ENCODE measurements around the gene RNASEH2C. TPM values are rescaled to one million over a fixed set of nuclear protein-coding genes. Genes with fewer than 3 reads are reported as not detected.
"Not testable (repeated sequence)": the region's sequence is repeated elsewhere in the genome, so short reads cannot be mapped to it uniquely, and the experiment has no call there.

RNASEH2C gene
- total RNA-seq, 1 donor from 2014 or later: 42.5 TPM

- Histone ChIP-seq H3K27me3 (no peaks in the 10 kb centered on the region), H3K9me3 (no peaks in the 10 kb centered on the region), H3K36me3 (peaks cover 43% of the 10 kb centered on the region), H3K27ac (peak within 1 kb of the TSS; percentile 98), H3K4me1 (peaks cover 10% of the 10 kb centered on the region), H3K4me3 (peak within 1 kb of the TSS; percentile 65)
- intact Hi-C loops (cut with DNase I): loop anchor here (10.0 kb wide), 1 partner anchor 103 kb away; no protein-coding TSS in a partner anchor
- ATAC-seq (peak; percentile 91), DNase-seq (peak; percentile 99)
- TF ChIP-seq CTCF (IDR thresholded peaks at IDR 0.05): peak; percentile 96
Observed at GRCh38 chr11:65711785-65712632, 8.6 kb downstream of the RNASEH2C start, which contains the start of gene KAT5. TSS of gene KAT5 (plus strand) at chr11:65712252. CDS start at chr11:65712268, 16 bp downstream.

GRCh38 chr11:65710421-65710820 lies 10.2 kb downstream of the RNASEH2C start:
- DNase-seq: no peak
- Histone ChIP-seq H3K27me3 (no peaks in the 10 kb centered on the region), H3K9me3 (no peaks in the 10 kb centered on the region), H3K27ac (no peak overlapping the region), H3K36me3 (peaks cover 27% of the 10 kb centered on the region), H3K4me3 (no peak overlapping the region), H3K4me1 (peaks cover 14% of the 10 kb centered on the region)
- intact Hi-C loops (cut with DNase I): loop anchor here (10.0 kb wide), 1 partner anchor 104 kb away; no protein-coding TSS in a partner anchor
- ATAC-seq: no peak
- TF ChIP-seq CTCF (IDR thresholded peaks at IDR 0.05): no peak

- Histone ChIP-seq H3K9me3 (no peaks in the 10 kb centered on the region), H3K27me3 (no peaks in the 10 kb centered on the region), H3K4me1 (peaks cover 14% of the 10 kb centered on the region), H3K36me3 (peaks cover 20% of the 10 kb centered on the region), H3K4me3 (no peak overlapping the region), H3K27ac (no peak overlapping the region)
- ATAC-seq: no peak
- no peak for DNase-seq
- intact Hi-C loops (cut with DNase I): loop anchor here (10.0 kb wide), 1 partner anchor 105 kb away; no protein-coding TSS in a partner anchor
- TF ChIP-seq CTCF (IDR thresholded peaks at IDR 0.05): no peak
Observed at GRCh38 chr11:65709661-65710060, 10.9 kb downstream of the RNASEH2C start.

- Histone ChIP-seq H3K4me1 (peaks cover 14% of the 10 kb centered on the region), H3K27ac (no peak overlapping the region), H3K4me3 (no peak overlapping the region), H3K9me3 (no peaks in the 10 kb centered on the region), H3K27me3 (no peaks in the 10 kb centered on the region), H3K36me3 (peaks cover 7% of the 10 kb centered on the region)
- ATAC-seq (no peak), DNase-seq (no peak)
- intact Hi-C loops (cut with DNase I): no loop called here
- TF ChIP-seq CTCF (IDR thresholded peaks at IDR 0.05): no peak
Observed at GRCh38 chr11:65708451-65708850, 12.1 kb downstream of the RNASEH2C start.

- DNase-seq; H3K36me3 ChIP-seq; ATAC-seq; intact Hi-C loops (cut with DNase I); H3K4me3 ChIP-seq; H3K27me3 ChIP-seq; H3K4me1 ChIP-seq; H3K27ac ChIP-seq; H3K9me3 ChIP-seq: not testable (repeated sequence)
Observed at GRCh38 chr11:65707002-65707401, 13.6 kb downstream of the RNASEH2C start.

- H3K4me1 ChIP-seq; H3K27me3 ChIP-seq; H3K36me3 ChIP-seq; H3K9me3 ChIP-seq; intact Hi-C loops (cut with DNase I); H3K27ac ChIP-seq; ATAC-seq: not testable (repeated sequence)
- DNase-seq: peak; percentile 86
- H3K4me3 ChIP-seq: peak overlapping the region; percentile 25
- TF ChIP-seq CTCF (IDR thresholded peaks at IDR 0.05): peak; percentile 83
Observed at GRCh38 chr11:65706303-65706763, 14.3 kb downstream of the RNASEH2C start.
